Osteocyte (in vitro differentiated cells): Measurements from ENCODE around the gene EYA2. TPM values are rescaled to one million over a fixed set of nuclear protein-coding genes. Genes with fewer than 3 reads are reported as not detected.
"Not testable (repeated sequence)": the region's sequence is repeated elsewhere in the genome, so short reads cannot be mapped to it uniquely, and the experiment has no call there.

Experiments used
- DNase-seq: peaks from one replicate; pipeline ENCODE4 v3.0.0; 2021; ENCODE audit warnings: mixed read lengths; ENCODE audit not compliant: unreplicated experiment; ENCODE audit errors: extremely low spot score
- H3K27ac Mint-ChIP-seq: one replicate; pipeline ENCODE4 v1.8.0; 2021; ENCODE audit warnings: mild to moderate bottlenecking, mixed read lengths; ENCODE audit not compliant: unreplicated experiment
- H3K27me3 Mint-ChIP-seq: one replicate; pipeline ENCODE4 v1.8.0; 2021; ENCODE audit warnings: mixed read lengths; ENCODE audit not compliant: unreplicated experiment
- H3K36me3 Mint-ChIP-seq: one replicate; pipeline ENCODE4 v1.8.0; 2021; ENCODE audit warnings: mixed read lengths; ENCODE audit not compliant: unreplicated experiment
- H3K4me1 Mint-ChIP-seq: one replicate; pipeline ENCODE4 v1.8.0; 2021; ENCODE audit warnings: mixed read lengths; ENCODE audit not compliant: unreplicated experiment
- H3K4me3 Mint-ChIP-seq: one replicate; pipeline ENCODE4 v1.8.0; 2021; ENCODE audit warnings: mild to moderate bottlenecking, moderate library complexity, mixed read lengths; ENCODE audit not compliant: unreplicated experiment
- H3K9me3 Mint-ChIP-seq: one replicate; pipeline ENCODE4 v1.8.0; 2021; ENCODE audit warnings: mixed read lengths; ENCODE audit not compliant: unreplicated experiment
- total RNA-seq: library from RNA; stranded (reverse); gene quantifications from 2 replicates; pipeline ENCODE4 v1.2.1, GENCODE V29; 2021
- TF ChIP-seq, protein P1 (sequence below): fragments of 200-600 bp; sonication (generic); IDR thresholded peaks from 2 replicates; pipeline ENCODE4 v1.5.0; 2021; ENCODE audit warnings: antibody characterized with exemption, mild to moderate bottlenecking, moderate library complexity

Gene EYA2
- total RNA-seq, 1 donor from 2014 or later, result not detected

DNA sequence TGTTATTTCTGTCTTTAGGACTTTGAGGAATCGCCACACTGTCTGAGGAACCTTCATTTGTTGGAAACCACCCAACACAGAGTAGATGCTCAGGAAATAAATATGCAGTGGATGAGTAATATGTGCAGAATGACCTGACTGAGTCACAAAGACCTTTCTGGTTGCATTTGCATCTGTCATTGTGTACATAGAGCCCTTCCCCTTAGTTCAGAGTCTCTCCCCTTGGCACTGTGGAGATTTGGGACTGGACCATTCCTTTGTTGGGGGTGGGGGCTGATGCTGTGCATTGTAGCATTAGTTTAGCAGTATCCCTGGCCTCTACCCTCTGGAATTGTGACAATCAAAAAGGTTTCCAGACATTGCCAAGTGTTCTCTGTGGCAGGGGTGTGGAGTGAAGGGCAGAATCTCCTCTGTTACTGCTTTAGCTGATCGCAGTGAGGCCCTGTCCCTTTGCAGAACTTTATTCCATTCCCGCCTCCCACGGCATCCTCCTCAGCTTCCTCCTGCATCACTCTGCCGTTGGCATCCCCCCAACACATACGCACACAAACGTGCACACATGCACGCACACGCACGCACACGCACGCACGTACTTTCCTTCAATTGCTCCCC lies 64.5 kb downstream of the EYA2 start:
- no peak for DNase-seq
- Mint-ChIP-seq H3K36me3 (no peaks in the 10 kb centered on the region), H3K4me3 (no peak overlapping the region), H3K9me3 (peaks cover 8% of the 10 kb centered on the region), H3K27me3 (no peaks in the 10 kb centered on the region), H3K27ac (no peak overlapping the region), H3K4me1 (peaks cover 14% of the 10 kb centered on the region)
- TF ChIP-seq, protein P1, sequence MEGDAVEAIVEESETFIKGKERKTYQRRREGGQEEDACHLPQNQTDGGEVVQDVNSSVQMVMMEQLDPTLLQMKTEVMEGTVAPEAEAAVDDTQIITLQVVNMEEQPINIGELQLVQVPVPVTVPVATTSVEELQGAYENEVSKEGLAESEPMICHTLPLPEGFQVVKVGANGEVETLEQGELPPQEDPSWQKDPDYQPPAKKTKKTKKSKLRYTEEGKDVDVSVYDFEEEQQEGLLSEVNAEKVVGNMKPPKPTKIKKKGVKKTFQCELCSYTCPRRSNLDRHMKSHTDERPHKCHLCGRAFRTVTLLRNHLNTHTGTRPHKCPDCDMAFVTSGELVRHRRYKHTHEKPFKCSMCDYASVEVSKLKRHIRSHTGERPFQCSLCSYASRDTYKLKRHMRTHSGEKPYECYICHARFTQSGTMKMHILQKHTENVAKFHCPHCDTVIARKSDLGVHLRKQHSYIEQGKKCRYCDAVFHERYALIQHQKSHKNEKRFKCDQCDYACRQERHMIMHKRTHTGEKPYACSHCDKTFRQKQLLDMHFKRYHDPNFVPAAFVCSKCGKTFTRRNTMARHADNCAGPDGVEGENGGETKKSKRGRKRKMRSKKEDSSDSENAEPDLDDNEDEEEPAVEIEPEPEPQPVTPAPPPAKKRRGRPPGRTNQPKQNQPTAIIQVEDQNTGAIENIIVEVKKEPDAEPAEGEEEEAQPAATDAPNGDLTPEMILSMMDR, result no peak

DNA sequence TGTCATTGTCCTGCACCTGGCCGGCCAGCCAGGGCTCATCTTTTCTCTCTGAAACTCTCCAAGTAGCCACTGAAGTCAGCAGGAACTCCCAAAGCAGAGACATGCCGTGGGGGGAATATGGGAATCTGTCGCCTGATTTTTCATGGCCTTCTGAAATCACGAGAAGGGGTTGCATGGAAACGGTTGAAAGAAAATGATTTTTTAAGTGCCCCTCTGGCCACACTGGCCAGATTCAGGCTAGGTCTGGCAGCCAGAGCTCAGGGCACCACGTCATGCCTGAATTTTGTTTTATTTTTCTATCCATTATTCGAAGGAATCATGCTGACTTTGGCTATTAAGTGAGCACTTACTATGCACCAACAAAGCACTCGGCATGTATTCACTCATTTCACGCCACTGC lies 65.2 kb downstream of the EYA2 start:
- no peaks in the 10 kb centered on the region for H3K36me3 Mint-ChIP-seq
- TF ChIP-seq, protein P1, result no peak
- H3K27me3 Mint-ChIP-seq, result no peaks in the 10 kb centered on the region
- peaks cover 8% of the 10 kb centered on the region for H3K9me3 Mint-ChIP-seq
- DNase-seq, result no peak
- H3K27ac Mint-ChIP-seq, result no peak overlapping the region
- H3K4me3 Mint-ChIP-seq, result no peak overlapping the region
- H3K4me1 Mint-ChIP-seq, result peaks cover 10% of the 10 kb centered on the region

DNA sequence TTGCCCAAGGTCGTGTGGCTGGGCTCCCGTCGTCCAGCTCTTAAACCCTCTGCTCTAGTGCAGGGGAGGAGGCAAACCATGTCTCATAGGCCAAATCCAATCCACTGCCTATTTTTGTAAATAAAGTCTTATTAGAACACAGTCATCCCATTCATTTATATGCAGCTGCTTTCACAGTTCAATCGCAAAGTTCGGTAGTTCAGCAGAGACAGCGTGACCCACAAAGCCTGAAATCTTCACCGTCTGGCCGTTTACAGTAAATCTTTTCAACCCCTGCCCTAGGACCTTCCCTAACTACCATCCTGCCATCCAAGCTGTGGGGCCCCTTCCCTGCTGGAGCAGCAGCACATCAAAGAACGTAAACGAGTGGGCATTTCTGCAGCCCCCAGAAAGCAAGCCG lies 65.9 kb downstream of the EYA2 start:
- H3K4me1 Mint-ChIP-seq, result peaks cover 8% of the 10 kb centered on the region
- no peaks in the 10 kb centered on the region for H3K27me3 Mint-ChIP-seq
- no peaks in the 10 kb centered on the region for H3K36me3 Mint-ChIP-seq
- H3K9me3 Mint-ChIP-seq, result peaks cover 8% of the 10 kb centered on the region
- no peak overlapping the region for H3K4me3 Mint-ChIP-seq
- TF ChIP-seq, protein P1, result no peak
- no peak overlapping the region for H3K27ac Mint-ChIP-seq
- no peak for DNase-seq

DNA sequence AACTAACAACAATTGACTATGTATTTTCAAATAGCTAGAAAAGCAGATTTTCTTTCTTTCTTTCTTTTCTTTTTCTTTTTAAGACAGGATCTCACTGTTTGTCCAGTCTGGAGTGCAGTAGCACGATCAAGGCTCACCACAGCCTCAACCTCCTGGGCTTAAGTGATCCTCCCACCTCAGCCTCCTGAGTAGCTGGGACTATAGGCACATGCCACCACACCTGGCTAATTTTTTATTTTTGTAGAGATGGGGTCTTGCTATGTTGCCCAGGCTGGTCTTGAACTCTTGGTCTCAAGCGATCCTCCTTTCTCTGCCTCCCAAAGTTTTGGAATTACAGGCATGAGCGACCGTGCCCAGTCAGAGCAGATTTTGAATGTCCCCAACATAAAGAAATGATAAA lies 67.3 kb downstream of the EYA2 start:
- not testable (repeated sequence) for H3K27ac Mint-ChIP-seq, H3K36me3 Mint-ChIP-seq, H3K4me3 Mint-ChIP-seq, H3K27me3 Mint-ChIP-seq, H3K4me1 Mint-ChIP-seq, H3K9me3 Mint-ChIP-seq, DNase-seq

DNA sequence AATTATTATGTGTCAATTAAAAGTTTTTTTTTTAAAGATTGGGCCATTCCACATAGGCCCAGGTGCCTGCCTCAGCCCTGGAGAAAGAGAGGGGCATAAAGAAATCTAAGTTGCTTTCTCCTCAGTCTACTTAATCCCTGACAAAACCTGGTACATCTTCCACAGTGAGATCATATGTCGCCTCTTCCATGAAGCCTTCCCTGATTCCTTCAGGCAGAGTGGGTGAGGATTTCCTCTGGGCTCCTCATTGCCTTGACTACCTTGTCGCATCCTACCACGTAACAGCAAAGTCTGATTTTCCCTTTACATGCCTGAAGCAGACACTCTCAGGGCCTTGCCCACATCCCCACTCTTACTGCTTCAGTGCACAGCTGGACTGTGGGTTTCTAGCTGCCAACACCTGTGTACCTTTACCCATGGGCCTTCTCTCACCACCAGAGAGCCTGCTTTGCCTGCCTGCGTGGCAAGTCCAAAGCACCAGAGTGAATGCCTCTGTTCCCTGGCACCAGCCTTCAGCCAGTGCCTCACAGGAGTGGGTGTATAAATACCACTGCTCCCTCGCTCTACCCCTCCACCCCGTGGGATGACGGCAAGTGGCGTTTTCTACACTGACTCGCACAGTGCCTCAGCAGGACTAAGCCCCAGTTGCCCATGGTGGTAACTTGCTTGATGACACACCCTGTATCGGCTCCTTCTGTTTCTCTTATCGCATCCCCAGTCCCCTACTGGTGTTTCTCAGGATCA lies 68.0 kb downstream of the EYA2 start:
- H3K9me3 Mint-ChIP-seq, result no peaks in the 10 kb centered on the region
- no peak for DNase-seq
- no peak overlapping the region for H3K4me3 Mint-ChIP-seq
- H3K36me3 Mint-ChIP-seq, result no peaks in the 10 kb centered on the region
- no peaks in the 10 kb centered on the region for H3K27me3 Mint-ChIP-seq
- TF ChIP-seq, protein P1, result no peak
- peaks cover 8% of the 10 kb centered on the region for H3K4me1 Mint-ChIP-seq
- no peak overlapping the region for H3K27ac Mint-ChIP-seq
